Trophoblast cell (in vitro differentiated cells and primary cell): ENCODE data around the gene DSCAM.

Experiments used
- DNase-seq, 2 donors: peaks; one replicate each; pipeline ENCODE4 v3.0.0-alpha.2; 2016
- H2AFZ ChIP-seq: 2 replicates; pipeline ENCODE4 v1.6.1; 2013; ENCODE audit warnings: low read length, moderate library complexity, mild to moderate bottlenecking; ENCODE audit not compliant: insufficient read depth, poor library complexity
- H2AK5ac ChIP-seq: 2 replicates; pipeline ENCODE4 v1.6.1; 2013; ENCODE audit warnings: mild to moderate bottlenecking, low read length
- H2BK120ac ChIP-seq: 2 replicates; pipeline ENCODE4 v1.6.1; 2013; ENCODE audit warnings: low read length, mild to moderate bottlenecking, moderate library complexity; ENCODE audit not compliant: insufficient read depth, poor library complexity
- H2BK12ac ChIP-seq: 2 replicates; pipeline ENCODE4 v1.6.1; 2013; ENCODE audit warnings: mild to moderate bottlenecking, low read length, moderate library complexity
- H2BK5ac ChIP-seq: 2 replicates; pipeline ENCODE4 v1.6.1; 2013; ENCODE audit warnings: low read length, low read depth, moderate library complexity, mild to moderate bottlenecking; ENCODE audit not compliant: poor library complexity
- H3K14ac ChIP-seq: 2 replicates; pipeline ENCODE4 v1.6.1; 2013; ENCODE audit warnings: mild to moderate bottlenecking, low read length
- H3K18ac ChIP-seq: 2 replicates; pipeline ENCODE4 v1.6.1; 2013; ENCODE audit warnings: mild to moderate bottlenecking, low read length
- H3K23ac ChIP-seq: 2 replicates; pipeline ENCODE4 v1.6.1; 2013; ENCODE audit warnings: low read length
- H3K27ac ChIP-seq: 2 replicates; pipeline ENCODE4 v1.5.1; 2013; ENCODE audit warnings: low read depth, mild to moderate bottlenecking, inconsistent platforms, low read length, moderate library complexity
- H3K27me3 ChIP-seq: 2 replicates; pipeline ENCODE4 v1.6.1; 2013; ENCODE audit warnings: inconsistent platforms, mild to moderate bottlenecking, low read length, moderate library complexity; ENCODE audit not compliant: insufficient read depth
- H3K36me3 ChIP-seq, 2 experiments: 1 replicate in 1 of 2; 2 replicates in 1 of 2; pipeline ENCODE4 v1.6.1; 2013; ENCODE audit warnings: low read length in 2 of 2, mild to moderate bottlenecking in 2 of 2, moderate library complexity in 1 of 2; ENCODE audit not compliant: insufficient read depth in 2 of 2, control insufficient read depth in 1 of 2
- H3K4ac ChIP-seq: 2 replicates; pipeline ENCODE4 v1.6.1; 2013; ENCODE audit warnings: low read depth, mild to moderate bottlenecking, low read length, moderate library complexity
- H3K4me1 ChIP-seq, 2 experiments: 1 replicate in 1 of 2; 2 replicates in 1 of 2; pipeline ENCODE4 v1.6.1; 2013; ENCODE audit warnings: low read length in 2 of 2, mild to moderate bottlenecking in 2 of 2, moderate library complexity in 1 of 2; ENCODE audit not compliant: insufficient read depth in 2 of 2, control insufficient read depth in 1 of 2
- H3K4me2 ChIP-seq: 2 replicates; pipeline ENCODE4 v1.6.1; 2013; ENCODE audit warnings: inconsistent platforms, mild to moderate bottlenecking, low read length, moderate library complexity
- H3K4me3 ChIP-seq: 2 replicates; pipeline ENCODE4 v1.5.1; 2013; ENCODE audit warnings: mild to moderate bottlenecking, low read depth, low read length, inconsistent platforms
- H3K79me1 ChIP-seq: one replicate; pipeline ENCODE4 v1.6.1; 2013; ENCODE audit warnings: low read length
- H3K79me2 ChIP-seq: 2 replicates; pipeline ENCODE4 v1.6.1; 2013; ENCODE audit warnings: low read length, mild to moderate bottlenecking; ENCODE audit not compliant: control insufficient read depth, insufficient read depth, poor library complexity
- H3K9ac ChIP-seq: 2 replicates; pipeline ENCODE4 v1.6.1; 2013; ENCODE audit warnings: mild to moderate bottlenecking, low read length
- H3K9me3 ChIP-seq: 2 replicates; pipeline ENCODE4 v1.6.1; 2013; ENCODE audit warnings: low read depth, mild to moderate bottlenecking, control low read depth, inconsistent platforms, low read length; ENCODE audit not compliant: insufficient read depth
- H4K12ac ChIP-seq: 2 replicates; pipeline ENCODE4 v1.6.1; 2013; ENCODE audit warnings: low read depth, mild to moderate bottlenecking, low read length, moderate library complexity
- H4K8ac ChIP-seq: 2 replicates; pipeline ENCODE4 v1.6.1; 2013; ENCODE audit warnings: low read depth, mild to moderate bottlenecking, low read length, moderate library complexity
- H4K91ac ChIP-seq: one replicate; pipeline ENCODE4 v1.6.1; 2013; ENCODE audit warnings: low read depth, mild to moderate bottlenecking, low read length, moderate library complexity
- WGBS: extraction: QIAGEN DNeasy Blood & Tissue Kit; methylation state at CpG from one replicate; pipeline ENCODE4 v1.1.7; 2013; ENCODE audit warnings: missing lambda C conversion rate; ENCODE audit not compliant: insufficient read length, insufficient coverage; ENCODE audit errors: extremely low coverage; 5-methylcytosine and 5-hydroxymethylcytosine counted together

The DSCAM gene

GRCh38 chr21:40056031-40056430, 790.9 kb downstream of the DSCAM start:
- Histone ChIP-seq H3K14ac (no peak overlapping the region), H3K9me3 (no peaks in the 10 kb centered on the region), H3K79me2 (no peaks in the 10 kb centered on the region), H3K9ac (no peak overlapping the region), H4K8ac (no peak overlapping the region), H3K4ac (no peak overlapping the region), H2BK5ac (no peak overlapping the region), H3K27me3 (no peaks in the 10 kb centered on the region), H3K23ac (no peak overlapping the region), H3K27ac (no peak overlapping the region), H4K12ac (no peak overlapping the region), H3K4me3 (no peak overlapping the region), H4K91ac (no peak overlapping the region), H2AK5ac (no peak overlapping the region), H3K79me1 (no peaks in the 10 kb centered on the region), H3K18ac (no peak overlapping the region), H2BK120ac (no peak overlapping the region), H3K36me3 (no peaks in the 10 kb centered on the region), H3K4me2 (no peak overlapping the region), H3K4me1 (no peaks in the 10 kb centered on the region), H2AFZ (no peak overlapping the region), H2BK12ac (no peak overlapping the region)
- DNase-seq = no peak
- no CpG with 5 or more reads among the region's 3 CpGs for WGBS

GRCh38 chr21:40054403-40054802, 792.6 kb downstream of the DSCAM start:
- Histone ChIP-seq H4K91ac (no peak overlapping the region), H4K8ac (no peak overlapping the region), H2AFZ (no peak overlapping the region), H3K79me1 (no peaks in the 10 kb centered on the region), H3K79me2 (no peaks in the 10 kb centered on the region), H2BK120ac (no peak overlapping the region), H3K27ac (no peak overlapping the region), H3K4ac (no peak overlapping the region), H3K27me3 (no peaks in the 10 kb centered on the region), H3K9me3 (no peaks in the 10 kb centered on the region), H3K9ac (no peak overlapping the region), H3K18ac (no peak overlapping the region), H2BK12ac (no peak overlapping the region), H3K4me3 (no peak overlapping the region), H2BK5ac (no peak overlapping the region), H3K36me3 (no peaks in the 10 kb centered on the region), H2AK5ac (no peak overlapping the region), H3K4me2 (no peak overlapping the region), H3K23ac (no peak overlapping the region), H3K4me1 (no peaks in the 10 kb centered on the region), H4K12ac (no peak overlapping the region), H3K14ac (no peak overlapping the region)
- WGBS = no CpG with 5 or more reads among the region's 3 CpGs
- no peak for DNase-seq

- Histone ChIP-seq H3K79me2 (no peaks in the 10 kb centered on the region), H3K4ac (no peak overlapping the region), H3K36me3 (no peaks in the 10 kb centered on the region), H2AFZ (no peak overlapping the region), H3K9me3 (no peaks in the 10 kb centered on the region), H3K18ac (no peak overlapping the region), H3K4me2 (no peak overlapping the region), H3K27me3 (no peaks in the 10 kb centered on the region), H4K12ac (no peak overlapping the region), H4K8ac (no peak overlapping the region), H2BK5ac (no peak overlapping the region), H3K14ac (no peak overlapping the region), H3K9ac (no peak overlapping the region), H2AK5ac (no peak overlapping the region), H2BK120ac (no peak overlapping the region), H3K4me1 (no peaks in the 10 kb centered on the region), H3K23ac (no peak overlapping the region), H3K79me1 (no peaks in the 10 kb centered on the region), H2BK12ac (no peak overlapping the region), H3K4me3 (no peak overlapping the region), H4K91ac (no peak overlapping the region), H3K27ac (no peak overlapping the region)
- WGBS = no CpG with 5 or more reads among the region's 11 CpGs
- DNase-seq = no peak
Observed at GRCh38 chr21:40053007-40053406, 794.0 kb downstream of the DSCAM start.

GRCh38 chr21:40052276-40052675, 794.7 kb downstream of the DSCAM start:
- no peak overlapping the region for H3K9ac ChIP-seq
- no peak overlapping the region for H2AFZ ChIP-seq
- no peaks in the 10 kb centered on the region for H3K36me3 ChIP-seq
- H4K8ac ChIP-seq = no peak overlapping the region
- H3K27me3 ChIP-seq = no peaks in the 10 kb centered on the region
- H3K14ac ChIP-seq = no peak overlapping the region
- H3K23ac ChIP-seq = no peak overlapping the region
- H4K12ac ChIP-seq = no peak overlapping the region
- H4K91ac ChIP-seq = no peak overlapping the region
- H2BK120ac ChIP-seq = no peak overlapping the region
- DNase-seq = no peak
- H3K4me3 ChIP-seq = no peak overlapping the region
- H3K18ac ChIP-seq = no peak overlapping the region
- H3K79me2 ChIP-seq = no peaks in the 10 kb centered on the region
- H3K27ac ChIP-seq = no peak overlapping the region
- no CpG with 5 or more reads among the region's 2 CpGs for WGBS
- H3K79me1 ChIP-seq = no peaks in the 10 kb centered on the region
- no peak overlapping the region for H2BK12ac ChIP-seq
- no peak overlapping the region for H2AK5ac ChIP-seq
- no peak overlapping the region for H2BK5ac ChIP-seq
- H3K9me3 ChIP-seq = no peaks in the 10 kb centered on the region
- H3K4ac ChIP-seq = no peak overlapping the region
- H3K4me2 ChIP-seq = no peak overlapping the region
- H3K4me1 ChIP-seq = no peaks in the 10 kb centered on the region
